NCI-H526 treated with DMSO at 0.1 percent for 48 hours (cell line): ENCODE measurements around the gene CCDC148.
"Not testable (repeated sequence)": the region's sequence is repeated elsewhere in the genome, so short reads cannot be mapped to it uniquely, and the experiment has no call there.

Source experiments
- DNase-seq: peaks from one replicate; lab custom pipeline; 2025; lab: John Stamatoyannopoulos, UW

CCDC148 gene

DNA sequence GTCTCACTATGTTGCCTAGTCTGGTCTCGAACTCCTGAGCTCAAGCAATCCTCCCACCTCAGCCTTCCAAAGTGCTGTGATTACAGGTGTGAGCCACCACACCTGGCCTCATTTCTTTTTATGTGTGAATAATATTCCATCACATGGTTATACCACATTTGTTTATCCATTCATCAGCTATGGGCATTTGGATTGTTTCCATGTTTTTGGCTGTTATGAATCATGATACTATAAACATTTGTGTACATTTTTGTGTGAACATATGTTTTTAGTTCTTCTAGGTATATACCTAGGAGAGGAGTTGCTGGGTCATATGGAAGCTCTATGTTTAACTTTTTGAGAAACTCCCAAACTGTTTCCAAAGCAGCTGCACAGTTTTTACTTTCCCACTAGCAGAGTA, 24.6 kb upstream of the CCDC148 start:
- DNase-seq = no peak

DNA sequence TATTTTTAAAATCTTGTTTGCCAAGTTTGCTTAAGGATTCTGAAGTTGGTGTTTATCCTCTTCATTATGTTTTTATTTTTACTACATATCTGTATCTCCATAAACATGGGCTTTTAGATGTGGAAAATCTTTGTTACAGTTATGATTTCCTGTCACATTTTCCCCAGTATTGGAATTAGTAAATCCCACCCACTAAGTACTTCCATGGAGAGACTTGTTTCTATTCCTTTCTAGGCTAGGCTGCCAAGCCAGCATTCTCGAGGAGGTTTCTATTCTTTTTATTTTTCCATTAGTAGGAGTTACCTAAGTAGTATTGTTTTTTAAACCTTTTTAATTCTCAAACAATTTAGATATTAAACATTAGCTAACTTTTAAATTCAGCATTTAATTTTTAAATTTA, 22.3 kb upstream of the CCDC148 start:
- no peak for DNase-seq

DNA sequence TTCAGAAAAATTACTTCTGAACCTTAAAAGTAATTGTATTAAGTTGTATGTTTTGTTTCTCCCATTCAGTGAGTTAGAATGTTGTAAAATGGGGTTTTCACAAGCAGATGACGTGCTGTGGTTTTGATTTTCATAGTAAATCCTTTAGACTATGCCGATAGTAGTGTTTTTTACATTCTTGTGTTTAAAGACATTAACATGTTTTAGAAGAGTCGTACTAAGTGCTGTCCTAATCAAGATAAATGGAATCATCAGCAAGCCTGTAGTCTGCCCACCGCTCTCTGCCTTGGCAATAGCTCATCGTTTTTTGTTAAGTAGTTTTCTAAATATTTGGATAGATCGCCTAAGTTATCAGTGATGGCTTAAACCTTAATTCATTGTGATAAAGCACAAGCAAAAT, 21.7 kb upstream of the CCDC148 start:
- DNase-seq = no peak

DNA sequence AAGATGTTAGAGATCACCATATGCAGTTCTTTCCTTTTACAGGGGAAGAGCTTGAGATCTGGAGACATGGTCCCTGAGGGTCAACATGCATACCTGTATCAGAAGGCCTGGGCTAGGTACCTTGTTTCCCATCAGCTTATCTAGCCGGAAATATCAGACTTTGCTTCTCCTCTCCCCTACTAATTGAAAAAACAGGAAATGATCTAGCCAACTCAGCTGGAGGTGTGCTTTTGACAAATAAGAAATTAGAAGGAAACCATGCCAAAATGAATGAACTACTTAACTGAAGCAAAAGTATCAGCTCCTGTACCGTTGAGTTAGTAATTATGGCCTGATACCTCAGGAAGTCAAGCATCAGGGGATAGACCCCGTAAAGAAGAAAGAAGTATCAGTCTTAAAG, 20.6 kb upstream of the CCDC148 start:
- no peak for DNase-seq

DNA sequence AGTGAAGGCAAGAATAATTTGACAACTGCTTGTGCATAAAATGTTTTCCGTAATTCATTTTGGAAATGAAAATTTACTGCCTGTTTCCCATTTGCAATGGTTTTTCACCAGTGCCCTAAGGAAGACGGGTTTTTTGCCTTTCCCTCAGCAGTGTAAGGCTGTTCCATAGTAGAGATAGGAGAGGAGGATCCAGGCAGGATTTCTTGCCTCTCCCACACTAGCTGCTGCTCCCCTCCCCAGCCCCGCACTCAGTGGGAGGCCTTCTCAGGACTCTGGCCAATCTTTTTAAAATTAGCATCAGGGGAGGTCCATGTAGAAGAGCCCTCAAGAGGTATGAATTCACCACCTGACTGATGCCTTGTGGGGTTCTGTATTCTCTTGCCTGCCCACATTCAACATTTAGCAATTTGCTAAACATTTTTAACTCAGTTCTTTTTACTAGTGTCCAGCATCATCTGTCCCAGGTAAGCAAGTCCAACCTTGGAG, 18.0 kb upstream of the CCDC148 start:
- not testable (repeated sequence) for DNase-seq

DNA sequence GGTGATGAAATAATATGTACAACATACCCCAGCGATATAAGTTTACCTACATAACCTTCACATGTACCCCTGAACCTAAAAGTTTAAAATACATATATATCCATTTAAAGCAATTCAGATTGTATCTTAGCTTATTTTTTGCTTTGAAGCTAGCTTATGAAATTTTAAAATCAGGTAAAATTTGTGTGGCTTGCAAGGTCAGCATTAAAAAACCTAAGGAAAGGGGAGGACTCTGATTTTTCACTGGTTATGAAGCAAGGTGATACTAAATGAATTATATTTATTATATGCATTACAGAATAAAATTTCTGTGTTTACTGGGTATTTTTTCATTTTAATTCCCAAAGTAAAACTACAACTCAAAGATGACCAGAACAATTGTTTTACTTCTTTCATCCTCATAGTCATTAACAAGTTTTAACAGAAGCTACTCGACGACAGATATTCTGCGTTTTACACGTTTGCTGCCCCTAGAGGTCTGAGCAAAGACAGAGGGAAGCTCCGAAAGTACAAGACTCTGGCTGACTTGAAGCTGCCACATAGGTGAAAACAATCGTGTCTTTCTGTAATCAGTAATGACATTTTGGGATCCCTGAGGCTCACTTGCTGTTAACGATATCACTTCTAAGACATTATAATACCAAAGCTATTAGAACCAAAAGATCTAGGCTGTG, 17.3 kb upstream of the CCDC148 start:
- DNase-seq = no peak

DNA sequence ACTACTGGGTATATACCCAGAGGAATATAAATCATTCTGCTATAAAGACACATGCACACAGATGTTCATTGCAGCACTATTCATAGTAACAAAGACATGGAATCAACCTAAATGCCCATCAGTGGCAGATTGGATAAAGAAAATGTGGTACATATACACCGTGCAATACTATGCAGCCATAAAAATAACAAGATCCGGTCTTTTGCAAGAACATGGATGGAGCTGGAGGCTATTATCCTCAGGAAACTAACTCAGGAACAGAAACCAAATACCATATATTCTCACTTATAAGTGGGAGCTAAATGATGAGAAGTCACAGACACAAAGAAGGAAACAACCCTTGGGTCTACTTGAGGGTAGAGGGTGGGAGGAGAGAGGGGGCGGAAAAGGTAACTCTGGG, 16.7 kb upstream of the CCDC148 start:
- not testable (repeated sequence) for DNase-seq

DNA sequence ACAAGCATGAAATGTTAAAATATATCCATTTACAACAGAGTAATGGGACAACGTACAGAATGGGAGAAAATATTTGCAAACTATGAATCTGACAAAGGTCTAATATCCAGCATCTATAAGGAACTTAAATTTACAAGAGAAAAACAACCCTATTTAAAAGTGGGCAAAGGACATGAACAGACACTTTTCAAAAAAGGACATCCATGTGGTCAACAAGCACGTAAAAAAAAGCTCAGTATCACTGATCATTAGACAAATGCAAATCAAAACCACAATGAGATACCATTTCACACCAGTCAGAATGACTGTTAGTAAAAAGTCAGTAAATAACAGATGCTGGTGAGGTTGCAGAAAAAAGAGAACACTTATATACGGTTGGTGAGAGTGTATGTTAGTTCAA, 16.3 kb upstream of the CCDC148 start:
- not testable (repeated sequence) for DNase-seq

DNA sequence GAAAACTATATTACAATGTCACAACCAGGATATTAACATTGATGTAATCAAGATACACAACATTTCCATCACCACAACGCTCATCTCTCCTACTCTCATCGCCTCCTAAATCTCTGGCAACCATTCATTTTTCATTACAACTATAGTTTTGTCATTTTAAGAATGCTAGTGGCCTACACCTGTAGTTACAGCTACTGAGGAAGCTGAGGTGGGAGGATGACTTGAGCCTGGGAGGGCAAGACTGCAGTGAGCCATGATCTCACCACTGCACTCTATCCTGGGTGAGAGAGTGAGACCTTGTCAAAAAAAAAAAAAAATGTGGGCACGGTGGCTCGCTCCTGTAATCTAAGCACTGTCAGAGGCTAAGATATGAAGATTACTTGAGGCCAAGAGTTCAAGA, 10.7 kb upstream of the CCDC148 start:
- no peak for DNase-seq

DNA sequence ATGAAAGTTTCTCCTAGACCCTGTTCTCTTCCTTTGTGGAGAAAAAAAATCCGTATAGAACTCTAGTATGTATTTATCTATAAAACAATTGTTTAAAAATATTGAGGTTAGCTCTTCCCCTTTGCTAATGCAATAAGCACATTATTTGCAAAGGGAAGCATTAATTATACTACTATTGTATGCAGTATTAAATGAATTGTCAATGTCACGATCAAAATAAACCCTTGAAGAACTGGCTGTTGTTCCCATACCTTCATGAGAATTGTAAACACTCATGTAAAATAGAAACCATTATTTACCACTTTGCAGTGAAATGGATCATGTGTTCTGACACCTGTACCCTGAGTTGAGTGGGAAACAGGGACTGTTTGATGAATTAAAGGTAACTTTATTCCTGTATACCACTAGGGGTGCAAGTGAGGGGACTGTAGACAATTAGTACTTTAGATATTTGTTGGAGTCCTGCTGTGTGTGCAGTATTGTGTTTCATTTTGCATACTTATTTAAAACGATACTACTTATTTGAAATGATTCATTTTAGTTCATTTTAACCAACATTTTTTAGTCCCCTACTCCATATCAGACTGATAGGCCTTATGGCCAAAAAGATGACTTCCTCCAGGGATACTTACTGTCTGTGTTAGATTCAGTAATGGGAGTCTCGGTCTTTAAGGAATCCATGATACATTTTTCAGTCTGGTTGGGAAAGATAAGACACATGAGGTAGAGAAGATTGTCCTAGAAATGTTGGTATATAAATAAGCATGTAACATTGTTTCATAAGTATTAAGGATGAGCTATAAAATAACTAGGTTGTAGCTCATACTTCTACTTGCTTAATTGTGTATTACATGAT, 8.1 kb upstream of the CCDC148 start:
- peak; percentile 33 for DNase-seq

DNA sequence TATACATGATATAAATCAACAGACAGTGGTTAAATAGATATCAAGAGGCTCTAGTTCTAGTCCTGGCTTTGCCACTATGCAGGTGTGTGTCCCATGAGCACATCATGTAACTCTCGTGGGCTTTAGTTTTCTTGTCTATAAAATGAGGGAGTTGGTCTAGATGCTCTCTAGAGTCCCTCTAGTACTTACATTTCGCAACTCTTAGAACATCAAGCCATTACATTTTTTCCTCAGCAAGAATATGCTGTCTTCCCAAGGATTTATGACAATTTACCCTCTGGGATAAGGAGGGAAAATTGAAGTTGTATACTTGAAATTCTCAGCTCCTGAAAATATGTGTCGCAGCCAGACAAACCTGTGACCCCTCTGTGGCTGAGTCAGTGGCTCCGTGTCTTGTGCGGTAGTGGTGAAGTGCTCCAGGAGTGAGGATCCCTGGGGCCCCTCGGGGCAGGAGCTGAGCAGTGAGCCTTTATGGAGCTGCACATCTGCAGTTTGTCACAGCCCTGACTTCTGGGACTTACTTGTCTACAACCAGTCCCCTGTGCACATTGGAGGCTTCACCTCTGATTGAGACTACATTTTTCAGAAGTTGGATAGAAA, 7.0 kb upstream of the CCDC148 start:
- no peak for DNase-seq

DNA sequence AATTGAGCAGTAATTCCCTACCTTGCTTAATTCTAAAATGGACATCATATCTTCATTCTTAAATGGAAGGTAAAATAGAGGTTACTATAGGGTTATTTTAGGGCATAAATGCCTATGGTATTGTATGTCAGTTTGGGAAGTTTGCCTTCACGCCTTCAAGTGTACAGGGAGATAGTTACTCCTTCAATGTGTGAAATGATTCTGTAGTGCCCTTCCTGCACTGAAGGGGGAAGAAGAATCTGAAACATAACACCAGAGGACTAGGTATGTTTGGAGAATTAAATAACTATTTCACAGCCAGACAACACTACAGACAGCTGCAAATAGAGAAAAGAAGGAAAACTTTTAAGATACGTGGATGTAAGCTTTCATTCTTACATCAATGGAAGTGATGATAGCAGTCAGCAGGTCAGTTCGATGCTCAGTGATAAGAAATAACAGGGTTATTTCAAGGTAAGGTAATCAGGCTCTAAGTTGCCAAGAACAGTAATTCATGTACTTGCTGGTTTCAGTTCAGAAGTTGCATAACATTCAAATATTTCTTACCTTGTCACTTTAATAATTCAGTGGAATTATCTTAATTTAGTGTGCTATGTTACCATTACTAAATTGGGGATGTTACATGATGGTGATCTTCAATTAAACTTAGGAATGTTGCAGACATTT, 4.2 kb upstream of the CCDC148 start:
- no peak for DNase-seq

DNA sequence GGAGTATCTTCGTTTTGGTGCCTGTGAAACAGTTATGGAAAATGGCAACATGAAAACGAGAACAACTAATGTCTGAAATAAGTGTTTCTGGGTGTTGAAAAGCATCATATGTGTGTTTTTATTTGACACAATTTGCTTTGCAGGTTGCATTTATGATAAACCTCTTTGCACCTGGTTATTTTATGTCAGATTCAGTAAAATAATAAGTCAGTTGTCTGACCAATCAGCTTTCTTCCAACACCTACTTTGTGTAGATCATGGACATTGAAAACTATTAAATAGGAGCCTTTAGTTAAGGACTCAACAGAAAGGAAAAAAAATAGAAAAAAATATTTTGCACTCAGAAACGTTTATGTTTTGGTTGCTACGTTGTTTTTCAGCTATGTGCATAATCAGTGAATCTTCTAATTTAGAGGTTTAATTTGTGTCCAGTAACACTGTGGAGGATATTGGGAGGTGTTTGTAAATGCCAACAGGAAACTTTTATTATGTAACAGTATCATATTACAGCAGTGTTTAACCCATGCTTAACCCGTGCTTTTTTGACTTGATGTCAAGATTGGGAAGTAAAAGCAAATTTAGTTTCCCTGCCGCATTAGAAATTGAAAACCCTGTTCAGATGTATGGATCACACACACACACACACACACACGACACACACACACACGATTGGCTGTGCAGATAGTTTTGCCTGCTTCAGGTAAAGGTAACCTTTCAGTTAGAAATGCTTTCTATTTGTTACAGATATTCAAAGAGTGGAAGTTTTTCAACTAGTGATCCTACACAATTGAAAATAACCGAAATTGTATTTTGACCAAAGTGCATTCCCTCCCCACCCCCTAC, 2.8 kb upstream of the CCDC148 start:
- DNase-seq = peak; percentile 33

DNA sequence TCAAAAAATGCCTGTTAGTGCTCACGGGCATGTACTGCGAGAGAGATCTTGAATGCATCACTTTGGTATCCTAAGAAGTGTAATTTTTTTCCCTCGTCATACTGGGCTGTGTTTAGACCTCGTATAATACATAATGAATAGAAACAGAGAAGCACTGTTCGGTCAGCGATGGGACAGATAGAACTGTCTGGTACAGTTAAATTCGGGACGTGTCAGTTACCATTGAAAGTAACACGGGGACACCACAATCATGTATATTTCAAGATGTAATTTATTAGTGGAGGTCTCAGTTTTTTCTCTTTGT, 2.0 kb upstream of the CCDC148 start:
- DNase-seq = peak; percentile 35

DNA sequence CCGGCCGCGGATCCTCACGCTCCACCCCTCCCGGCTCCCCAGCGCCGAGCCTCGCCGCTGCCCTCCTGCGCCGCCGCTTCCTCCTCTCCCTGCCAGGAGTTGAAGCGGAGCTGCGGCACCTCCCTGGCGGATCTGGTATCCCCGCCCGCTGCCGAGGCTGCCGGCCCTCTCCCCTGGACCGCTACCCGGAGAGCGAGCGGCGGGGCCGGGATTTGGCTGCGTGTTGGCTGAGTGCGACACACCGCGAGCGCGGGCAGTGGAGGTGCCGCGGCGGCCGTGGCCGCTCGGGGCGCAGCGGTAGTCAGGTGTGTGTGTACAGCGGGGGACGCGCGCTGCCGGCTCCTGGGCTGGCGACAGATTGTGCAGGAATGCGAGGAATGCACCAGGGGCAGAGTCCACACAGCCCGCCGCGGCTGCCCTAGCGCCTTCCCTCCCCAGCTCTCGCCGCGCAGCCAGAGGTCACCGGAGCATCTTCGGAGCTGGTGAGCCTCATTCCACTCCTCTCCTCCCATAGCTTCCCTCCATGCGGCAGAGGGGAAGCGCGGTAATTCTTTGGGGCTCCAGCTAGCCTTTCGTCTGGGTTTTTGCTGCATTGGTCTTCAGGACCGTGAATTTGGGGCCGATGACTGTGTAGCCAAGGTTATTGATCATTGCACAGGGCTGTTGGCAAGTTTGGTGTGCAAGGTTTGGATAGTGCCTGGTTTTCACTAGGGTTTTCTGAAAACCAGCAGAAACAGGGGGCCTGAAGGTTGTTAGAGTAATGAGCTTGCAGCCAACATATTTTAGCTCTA, 1.5 kb upstream of the CCDC148 start:
- DNase-seq = peak; percentile 68

DNA sequence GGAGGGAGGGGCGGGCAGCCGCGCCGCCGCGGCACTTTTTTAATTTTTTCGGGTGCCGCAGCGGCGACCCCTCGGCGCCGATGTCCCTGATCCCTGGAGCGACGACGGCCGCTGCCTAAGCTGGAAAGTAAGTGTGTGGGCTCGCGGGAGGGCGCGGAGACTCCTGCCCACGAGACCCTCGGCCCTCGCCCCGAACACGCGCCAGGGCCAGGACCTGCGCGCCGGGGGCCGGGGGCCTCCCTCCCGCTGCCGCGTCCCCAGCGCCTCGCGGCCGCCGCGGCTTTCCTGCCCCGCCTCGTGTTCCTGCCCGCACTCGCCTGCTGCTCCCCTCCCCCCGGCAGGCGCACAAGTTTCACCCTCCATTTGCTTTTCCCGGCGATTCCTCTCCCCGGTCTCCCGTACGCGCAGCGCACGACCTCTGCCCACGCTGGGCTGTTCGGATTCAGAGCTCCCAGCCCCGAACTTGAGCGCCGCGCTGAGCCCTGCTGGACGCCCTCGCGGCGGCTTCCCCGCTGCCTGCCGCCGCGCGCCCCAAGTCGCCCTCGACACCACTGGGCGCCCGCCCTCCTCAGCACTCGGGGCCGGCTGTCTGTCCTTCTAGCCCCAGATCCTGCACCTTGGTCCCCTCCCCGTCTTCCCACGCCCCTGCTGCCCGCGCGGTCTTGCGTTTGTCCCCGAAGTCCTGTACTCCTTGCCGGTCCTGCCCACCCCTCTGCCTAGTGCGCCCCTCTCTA, 706 bp upstream of the CCDC148 start:
- DNase-seq = peak; percentile 68

DNA sequence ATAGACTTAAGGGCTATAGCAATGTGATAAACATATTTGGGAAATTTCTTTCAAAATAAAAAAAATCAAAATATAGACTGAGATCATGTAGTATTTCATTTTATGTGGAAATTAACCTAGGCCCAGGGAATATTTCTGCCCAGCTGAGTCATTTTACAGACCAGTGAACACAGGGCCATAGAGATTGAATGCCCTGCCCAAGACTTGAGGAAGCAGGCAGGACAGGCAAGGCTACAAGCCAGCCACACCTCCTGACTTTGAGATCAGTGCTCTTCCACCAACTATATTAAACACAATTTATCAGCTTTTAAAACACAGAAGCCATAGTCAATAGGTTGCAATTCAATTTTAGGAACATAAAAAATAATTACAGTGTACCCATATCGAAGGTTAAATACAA, 12.9 kb downstream of the CCDC148 start:
- no peak for DNase-seq

DNA sequence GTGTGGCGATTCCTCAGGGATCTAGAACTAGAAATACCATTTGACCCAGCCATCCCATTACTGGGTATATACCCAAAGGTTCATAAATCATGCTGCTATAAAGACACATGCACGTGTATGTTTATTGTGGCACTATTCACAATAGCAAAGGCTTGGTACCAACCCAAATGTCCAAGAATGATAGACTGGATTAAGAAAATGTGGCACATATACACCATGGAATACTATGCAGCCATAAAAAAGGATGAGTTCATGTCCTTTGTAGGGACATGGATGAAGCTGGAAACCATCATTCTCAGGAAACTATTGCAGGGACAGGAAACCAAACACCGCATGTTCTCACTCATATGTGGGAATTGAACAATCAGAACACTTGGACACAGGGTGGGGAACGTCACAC, 17.5 kb downstream of the CCDC148 start:
- DNase-seq = not testable (repeated sequence)

DNA sequence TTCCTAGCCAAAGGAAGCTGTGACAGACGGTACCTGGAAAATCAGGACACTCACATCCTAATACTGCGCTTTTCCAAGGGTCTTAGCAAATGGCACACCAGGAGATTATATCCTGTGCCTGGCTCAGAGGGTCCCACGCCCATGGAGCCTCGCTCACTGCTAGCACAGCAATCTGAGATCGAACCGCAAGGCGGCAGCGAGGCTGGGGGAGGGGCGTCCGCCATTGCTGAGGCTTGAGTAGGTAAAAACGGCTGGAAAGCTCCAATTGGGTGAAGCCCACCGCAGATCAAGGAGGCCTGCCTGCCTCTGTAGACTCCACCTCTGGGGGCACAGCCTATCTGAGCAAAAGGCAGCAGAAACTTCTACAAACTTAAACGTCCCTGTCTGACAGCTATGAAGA, 22.8 kb downstream of the CCDC148 start:
- not testable (repeated sequence) for DNase-seq

DNA sequence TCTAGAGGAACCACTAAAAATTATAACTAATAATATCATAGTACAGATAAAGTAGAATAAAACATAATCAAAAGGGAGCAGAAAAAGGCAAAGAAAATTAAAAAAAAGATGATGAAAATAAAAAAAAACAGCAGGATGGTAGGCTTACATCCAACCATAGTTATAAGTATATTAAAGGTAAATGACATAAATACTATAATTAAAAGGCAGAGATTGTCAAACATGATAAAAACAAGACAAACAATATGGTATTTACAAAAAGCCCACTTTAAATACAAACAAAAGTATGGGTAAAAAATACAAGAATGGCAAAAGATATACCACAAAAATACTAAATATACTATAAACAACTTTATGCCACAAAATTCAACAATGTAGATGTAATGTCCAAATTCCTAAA, 24.4 kb downstream of the CCDC148 start:
- DNase-seq = no peak
